ENCODE data around the gene FLRT2. TPM values are rescaled to one million over a fixed set of nuclear protein-coding genes. Genes with fewer than 3 reads are reported as not detected.

Gene FLRT2
- total RNA-seq, 1 experiment from 2014 or later, result 0.43 TPM

GRCh38 chr14:85514487-85514886, 15.5 kb upstream of the FLRT2 start:
- Histone ChIP-seq H3K36me3 (ENCODE audit: control insufficient read depth, insufficient read depth, low read length) (no peaks in the 10 kb centered on the region), H3K27me3 (replicated peaks; ENCODE audit: control insufficient read depth, insufficient read depth, low read length) (no peaks in the 10 kb centered on the region), H3K4me3 (ENCODE audit: low read depth, low read length) (no peak overlapping the region), H3K4me1 (peaks cover 13% of the 10 kb centered on the region), H3K9me3 (no peaks in the 10 kb centered on the region)
- POLR2A ChIA-PET, result no interaction called here
- H3K27ac Mint-ChIP-seq (ENCODE audit: unreplicated experiment), result no peak overlapping the region
- no peaks in the 10 kb centered on the region for H3K36me3 Mint-ChIP-seq (ENCODE audit: insufficient read depth, unreplicated experiment)
- CTCF ChIA-PET, result no interaction called here
- DNase-seq, result no peak
- TF ChIP-seq CTCF (IDR thresholded peaks at IDR 0.05; ENCODE audit: insufficient read depth in 1 of 2, low read depth in 1 of 2, low read length in 1 of 2, severe bottlenecking in 1 of 2, unreplicated experiment in 1 of 2), result no peak
- H3K4me3 Mint-ChIP-seq (ENCODE audit: unreplicated experiment), result no peak overlapping the region
- H3K27me3 Mint-ChIP-seq (ENCODE audit: insufficient read depth, unreplicated experiment), result no peaks in the 10 kb centered on the region
- no TSS peak for BruUV-seq (replicated peaks)
- intact Hi-C loops (cut with micrococcal nuclease; ENCODE audit: unreplicated experiment), result no loop called here
- peaks cover 16% of the 10 kb centered on the region for H3K9me3 Mint-ChIP-seq (ENCODE audit: unreplicated experiment)
- H3K4me1 Mint-ChIP-seq (ENCODE audit: low read depth, unreplicated experiment), result peaks cover 30% of the 10 kb centered on the region

DNA sequence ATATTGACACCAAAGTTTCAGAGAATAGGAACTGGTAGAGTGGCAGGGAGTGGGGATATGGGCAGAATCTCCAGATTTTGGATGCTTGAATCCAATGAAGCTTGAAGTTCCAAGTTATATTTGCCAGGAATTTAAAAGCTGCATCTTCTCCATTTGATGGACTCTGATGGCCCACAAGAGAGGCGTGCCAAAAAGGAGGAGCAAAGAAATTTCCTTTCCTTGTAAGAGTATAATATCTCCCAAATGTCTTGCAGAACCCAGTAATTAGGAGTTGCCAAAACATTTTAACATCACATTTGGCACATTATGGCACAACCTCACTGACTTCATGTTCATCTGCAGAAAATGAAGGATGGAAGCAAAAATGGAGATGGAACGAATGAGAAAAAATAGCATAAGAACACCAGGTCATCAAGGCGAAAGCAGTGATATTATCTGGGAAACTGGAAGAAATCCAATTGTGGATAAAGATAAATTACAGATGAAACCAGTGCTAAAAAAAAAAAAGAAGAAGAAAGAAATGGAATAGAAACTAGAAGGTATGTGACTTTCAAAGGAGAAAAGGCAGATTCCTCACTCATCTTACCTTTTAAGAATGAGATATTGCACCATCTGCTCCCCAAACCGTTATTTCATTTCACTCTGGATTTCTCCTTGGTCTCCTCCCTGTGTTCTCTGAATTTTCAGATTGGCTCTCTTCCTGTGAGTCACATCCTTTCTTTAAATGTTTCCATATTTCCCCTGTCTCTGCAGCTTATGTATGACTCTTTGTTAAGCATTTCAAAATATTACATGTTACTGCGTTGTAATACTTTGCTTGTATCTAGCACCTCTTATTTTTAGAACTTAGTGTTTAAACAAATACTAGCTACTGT, 13.5 kb upstream of the FLRT2 start:
- DNase-seq, result no peak
- TF ChIP-seq CTCF (IDR thresholded peaks at IDR 0.05; ENCODE audit: insufficient read depth in 1 of 2, low read depth in 1 of 2, low read length in 1 of 2, severe bottlenecking in 1 of 2, unreplicated experiment in 1 of 2), result no peak

DNA sequence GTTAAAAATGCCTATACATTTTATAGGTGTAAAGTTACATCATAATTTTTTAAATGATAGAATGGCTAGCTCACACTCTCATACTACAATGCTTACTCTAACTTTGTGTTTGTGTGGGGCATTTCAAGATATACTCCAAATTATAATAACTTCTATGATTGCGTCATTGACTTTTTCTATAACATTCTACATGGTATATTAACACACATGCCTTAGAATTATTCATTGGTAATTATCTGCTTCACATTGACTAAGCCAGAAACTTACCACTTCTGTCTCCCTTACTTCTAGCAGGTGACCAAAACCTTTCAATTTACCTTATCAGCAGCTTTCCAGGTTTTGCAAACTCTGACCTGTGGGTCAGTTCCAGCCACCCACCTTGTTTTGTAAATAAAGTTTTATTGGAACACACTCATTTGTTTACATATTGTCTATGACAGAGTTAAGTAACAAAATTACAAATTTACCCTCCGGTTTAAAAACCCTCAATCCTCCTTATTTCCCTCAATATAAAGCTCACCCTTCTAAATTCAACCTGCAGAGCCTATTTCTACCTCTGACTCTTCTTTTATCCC, 12.7 kb upstream of the FLRT2 start:
- intact Hi-C loops (cut with micrococcal nuclease; ENCODE audit: unreplicated experiment), result no loop called here
- no peaks in the 10 kb centered on the region for H3K36me3 Mint-ChIP-seq (ENCODE audit: insufficient read depth, unreplicated experiment)
- TF ChIP-seq CTCF (IDR thresholded peaks at IDR 0.05; ENCODE audit: insufficient read depth in 1 of 2, low read depth in 1 of 2, low read length in 1 of 2, severe bottlenecking in 1 of 2, unreplicated experiment in 1 of 2), result no peak
- H3K27me3 Mint-ChIP-seq (ENCODE audit: insufficient read depth, unreplicated experiment), result no peaks in the 10 kb centered on the region
- peaks cover 30% of the 10 kb centered on the region for H3K4me1 Mint-ChIP-seq (ENCODE audit: low read depth, unreplicated experiment)
- H3K36me3 ChIP-seq (ENCODE audit: control insufficient read depth, insufficient read depth, low read length), result no peaks in the 10 kb centered on the region
- no peaks in the 10 kb centered on the region for H3K9me3 ChIP-seq
- no peak overlapping the region for H3K4me3 ChIP-seq (ENCODE audit: low read depth, low read length)
- POLR2A ChIA-PET, result no interaction called here
- no peaks in the 10 kb centered on the region for H3K27me3 ChIP-seq (replicated peaks; ENCODE audit: control insufficient read depth, insufficient read depth, low read length)
- no TSS peak for BruUV-seq (replicated peaks)
- no peak overlapping the region for H3K4me3 Mint-ChIP-seq (ENCODE audit: unreplicated experiment)
- CTCF ChIA-PET, result no interaction called here
- peaks cover 35% of the 10 kb centered on the region for H3K4me1 ChIP-seq
- no peak overlapping the region for H3K27ac Mint-ChIP-seq (ENCODE audit: unreplicated experiment)
- H3K9me3 Mint-ChIP-seq (ENCODE audit: unreplicated experiment), result peaks cover 6% of the 10 kb centered on the region
- no peak for DNase-seq

More for the DNA sequence above, 13.5 kb upstream of the FLRT2 start:
- intact Hi-C loops (cut with micrococcal nuclease; ENCODE audit: unreplicated experiment), result no loop called here
- peaks cover 32% of the 10 kb centered on the region for H3K4me1 ChIP-seq
- Mint-ChIP-seq H3K9me3 (ENCODE audit: unreplicated experiment) (peaks cover 11% of the 10 kb centered on the region), H3K27me3 (ENCODE audit: insufficient read depth, unreplicated experiment) (no peaks in the 10 kb centered on the region), H3K27ac (ENCODE audit: unreplicated experiment) (no peak overlapping the region), H3K4me1 (ENCODE audit: low read depth, unreplicated experiment) (peaks cover 33% of the 10 kb centered on the region), H3K4me3 (ENCODE audit: unreplicated experiment) (no peak overlapping the region), H3K36me3 (ENCODE audit: insufficient read depth, unreplicated experiment) (no peaks in the 10 kb centered on the region)
- CTCF ChIA-PET, result no interaction called here
- POLR2A ChIA-PET, result no interaction called here
- no peak overlapping the region for H3K4me3 ChIP-seq (ENCODE audit: low read depth, low read length)
- H3K27me3 ChIP-seq (replicated peaks; ENCODE audit: control insufficient read depth, insufficient read depth, low read length), result no peaks in the 10 kb centered on the region
- BruUV-seq (replicated peaks), result no TSS peak
- H3K36me3 ChIP-seq (ENCODE audit: control insufficient read depth, insufficient read depth, low read length), result no peaks in the 10 kb centered on the region
- no peaks in the 10 kb centered on the region for H3K9me3 ChIP-seq

Measured in Caco-2 (cell line).